Astrocyte (in vitro differentiated cells and primary cell): ENCODE measurements around the gene ERN1. TPM values are rescaled to one million over a fixed set of nuclear protein-coding genes. Genes with fewer than 3 reads are reported as not detected.

Experiments used
- DNase-seq: peaks from one replicate; pipeline ENCODE4 v3.0.0-alpha.2; 2010; ENCODE audit warnings: low read depth
- FAIRE-seq: peaks from 2 replicates; lab custom pipeline; 2011; peaks lifted over from hg19 to GRCh38; lab: Jason Lieb, UNC
- H2AFZ ChIP-seq: 2 replicates; pipeline ENCODE4 v1.6.0; 2012; ENCODE audit warnings: low read depth, low read length, inconsistent platforms
- H3K27ac ChIP-seq: 2 replicates; pipeline ENCODE4 v1.5.1; 2011; ENCODE audit warnings: low read depth, low read length, inconsistent platforms
- H3K27me3 ChIP-seq: 2 replicates; pipeline ENCODE4 v1.6.0; 2011; ENCODE audit warnings: low read length, inconsistent platforms; ENCODE audit not compliant: insufficient read depth
- H3K36me3 ChIP-seq: 2 replicates; pipeline ENCODE4 v1.5.1; 2011; ENCODE audit warnings: low read length, inconsistent platforms; ENCODE audit not compliant: insufficient read depth
- H3K4me1 ChIP-seq: 2 replicates; pipeline ENCODE4 v1.5.1; 2011; ENCODE audit warnings: low read length, inconsistent platforms; ENCODE audit not compliant: insufficient read depth
- H3K4me2 ChIP-seq: 2 replicates; pipeline ENCODE4 v1.6.0; 2012; ENCODE audit warnings: low read length, inconsistent platforms
- H3K4me3 ChIP-seq: 2 replicates; pipeline ENCODE4 v1.5.1; 2011; ENCODE audit warnings: low read depth, mild to moderate bottlenecking, low read length, inconsistent platforms; ENCODE audit not compliant: insufficient read depth
- H3K79me2 ChIP-seq: 2 replicates; pipeline ENCODE4 v1.6.0; 2012; ENCODE audit warnings: mild to moderate bottlenecking, low read length, inconsistent platforms; ENCODE audit not compliant: insufficient read depth
- H3K9ac ChIP-seq: 2 replicates; pipeline ENCODE4 v1.6.0; 2012; ENCODE audit warnings: mild to moderate bottlenecking, low read length, inconsistent platforms
- H3K9me3 ChIP-seq: 2 replicates; pipeline ENCODE4 v1.5.1; 2012; ENCODE audit warnings: low read depth, mild to moderate bottlenecking, low read length, inconsistent platforms; ENCODE audit not compliant: insufficient read depth
- H4K20me1 ChIP-seq: 2 replicates; pipeline ENCODE4 v1.6.0; 2012; ENCODE audit warnings: low read length, inconsistent platforms; ENCODE audit not compliant: insufficient read depth
- H3K27ac Mint-ChIP-seq: one replicate; pipeline ENCODE4 v1.8.0; 2021; ENCODE audit warnings: mild to moderate bottlenecking, mixed read lengths; ENCODE audit not compliant: unreplicated experiment
- H3K27me3 Mint-ChIP-seq: one replicate; pipeline ENCODE4 v1.8.0; 2021; ENCODE audit warnings: low read depth, mixed read lengths; ENCODE audit not compliant: unreplicated experiment
- H3K36me3 Mint-ChIP-seq: one replicate; pipeline ENCODE4 v1.8.0; 2021; ENCODE audit warnings: low read depth, mixed read lengths; ENCODE audit not compliant: unreplicated experiment
- H3K4me1 Mint-ChIP-seq: one replicate; pipeline ENCODE4 v1.8.0; 2021; ENCODE audit warnings: low read depth, mixed read lengths; ENCODE audit not compliant: unreplicated experiment
- H3K4me3 Mint-ChIP-seq: one replicate; pipeline ENCODE4 v1.8.0; 2021; ENCODE audit warnings: mild to moderate bottlenecking, moderate library complexity, mixed read lengths; ENCODE audit not compliant: unreplicated experiment
- H3K9me3 Mint-ChIP-seq: one replicate; pipeline ENCODE4 v1.8.0; 2021; ENCODE audit warnings: mild to moderate bottlenecking, mixed read lengths; ENCODE audit not compliant: unreplicated experiment
- CTCF ChIP-seq: IDR thresholded peaks from 2 replicates; pipeline ENCODE4 v1.5.1; 2011; ENCODE audit warnings: low read depth, mild to moderate bottlenecking, inconsistent platforms, low read length, moderate library complexity; ENCODE audit not compliant: insufficient read depth
- EZH2 ChIP-seq: IDR thresholded peaks from 2 replicates; pipeline ENCODE4 v1.6.1; 2012; ENCODE audit warnings: mild to moderate bottlenecking, low read length, inconsistent platforms; ENCODE audit not compliant: insufficient read depth
- total RNA-seq: library from RNA; stranded (reverse); gene quantifications from 2 replicates; pipeline ENCODE4 v1.2.1, GENCODE V29; 2021

Gene ERN1
- total RNA-seq, 1 donor from 2014 or later, result 11.7 TPM

GRCh38 chr17:64099543-64099942, 30.4 kb downstream of the ERN1 start:
- H3K9me3 ChIP-seq, result no peaks in the 10 kb centered on the region
- no peak overlapping the region for H3K4me2 ChIP-seq
- no peak overlapping the region for H3K4me3 ChIP-seq
- peaks cover 12% of the 10 kb centered on the region for H4K20me1 ChIP-seq
- no peaks in the 10 kb centered on the region for H3K36me3 ChIP-seq
- H3K4me3 Mint-ChIP-seq, result no peak overlapping the region
- no peak for FAIRE-seq
- H3K4me1 Mint-ChIP-seq, result peaks cover 11% of the 10 kb centered on the region
- no peak for TF ChIP-seq CTCF
- TF ChIP-seq EZH2, result no peak
- no peaks in the 10 kb centered on the region for H3K4me1 ChIP-seq
- no peak overlapping the region for H3K27ac ChIP-seq
- no peak overlapping the region for H3K9ac ChIP-seq
- no peaks in the 10 kb centered on the region for H3K9me3 Mint-ChIP-seq
- no peak for DNase-seq
- H3K36me3 Mint-ChIP-seq, result peaks cover 11% of the 10 kb centered on the region
- H2AFZ ChIP-seq, result no peak overlapping the region
- H3K27me3 ChIP-seq, result no peaks in the 10 kb centered on the region
- no peak overlapping the region for H3K27ac Mint-ChIP-seq
- no peaks in the 10 kb centered on the region for H3K27me3 Mint-ChIP-seq
- no peaks in the 10 kb centered on the region for H3K79me2 ChIP-seq

- no peak overlapping the region for H3K27ac ChIP-seq
- TF ChIP-seq CTCF, result no peak
- no peak for TF ChIP-seq EZH2
- no peak overlapping the region for H3K4me3 Mint-ChIP-seq
- peaks cover 4% of the 10 kb centered on the region for H3K4me1 Mint-ChIP-seq
- H3K27ac Mint-ChIP-seq, result no peak overlapping the region
- H3K9me3 Mint-ChIP-seq, result no peaks in the 10 kb centered on the region
- H2AFZ ChIP-seq, result no peak overlapping the region
- FAIRE-seq (no peak), DNase-seq (peak; percentile 44)
- no peaks in the 10 kb centered on the region for H3K27me3 Mint-ChIP-seq
- no peak overlapping the region for H3K9ac ChIP-seq
- no peak overlapping the region for H3K4me2 ChIP-seq
- no peak overlapping the region for H3K4me3 ChIP-seq
- peaks cover 15% of the 10 kb centered on the region for H3K36me3 Mint-ChIP-seq
- no peaks in the 10 kb centered on the region for H3K27me3 ChIP-seq
- no peaks in the 10 kb centered on the region for H3K9me3 ChIP-seq
- H4K20me1 ChIP-seq, result peaks cover 6% of the 10 kb centered on the region
- H3K79me2 ChIP-seq, result no peaks in the 10 kb centered on the region
- H3K36me3 ChIP-seq, result no peaks in the 10 kb centered on the region
- no peaks in the 10 kb centered on the region for H3K4me1 ChIP-seq
Measured at GRCh38 chr17:64097196-64097936, 32.6 kb downstream of the ERN1 start.

GRCh38 chr17:64096037-64096436, 33.9 kb downstream of the ERN1 start:
- H3K4me3 Mint-ChIP-seq, result no peak overlapping the region
- FAIRE-seq (no peak), DNase-seq (no peak)
- Histone ChIP-seq H3K36me3 (no peaks in the 10 kb centered on the region), H3K4me2 (no peak overlapping the region), H3K27me3 (no peaks in the 10 kb centered on the region), H4K20me1 (peaks cover 6% of the 10 kb centered on the region), H3K4me3 (no peak overlapping the region), H3K4me1 (no peaks in the 10 kb centered on the region), H2AFZ (no peak overlapping the region), H3K9ac (no peak overlapping the region), H3K27ac (no peak overlapping the region), H3K9me3 (no peaks in the 10 kb centered on the region), H3K79me2 (no peaks in the 10 kb centered on the region)
- peak overlapping the region; percentile 50 for H3K27ac Mint-ChIP-seq
- H3K27me3 Mint-ChIP-seq, result no peaks in the 10 kb centered on the region
- peaks cover 4% of the 10 kb centered on the region for H3K4me1 Mint-ChIP-seq
- TF ChIP-seq EZH2, result no peak
- TF ChIP-seq CTCF, result no peak
- peaks cover 1% of the 10 kb centered on the region for H3K9me3 Mint-ChIP-seq
- H3K36me3 Mint-ChIP-seq, result peaks cover 19% of the 10 kb centered on the region
